Gastroesophageal sphincter (tissue), 4 donors: ENCODE results near the gene LBR. TPM values are rescaled to one million over a fixed set of nuclear protein-coding genes. Genes with fewer than 3 reads are reported as not detected.
A peak's percentile ranks its signal among the peaks of the same experiment; 100 is the strongest.

Experiments
- ATAC-seq: fragments of 150-250 bp; one replicate; pipeline ENCODE4 v1.9.1; 2016; ENCODE audit warnings: mild to moderate bottlenecking, moderate library complexity
- H3K27ac ChIP-seq, 4 donors: fragments of 200-600 bp; sonication (generic) in 3 of 4; 1 replicate in 3 of 4; 2 replicates in 1 of 4; pipeline ENCODE4 v1.5.1; 2016 to 2019
- H3K27me3 ChIP-seq: fragments of 200-600 bp; sonication (generic); one replicate; pipeline ENCODE4 v1.5.1; 2019
- H3K36me3 ChIP-seq, 2 donors: fragments of 200-600 bp; sonication (generic); one replicate each; pipeline ENCODE4 v1.5.1; 2019; ENCODE audit warnings: control low read depth in 1 of 2
- H3K4me1 ChIP-seq, 3 donors: fragments of 200-600 bp; sonication (generic); 1 replicate in 2 of 3; 2 replicates in 1 of 3; pipeline ENCODE4 v1.5.1; 2016 to 2019; ENCODE audit warnings: control low read depth in 2 of 3
- H3K4me3 ChIP-seq, 2 donors: fragments of 200-600 bp; sonication (generic); one replicate each; pipeline ENCODE4 v1.5.1; 2019; ENCODE audit warnings: mild to moderate bottlenecking in 1 of 2, moderate library complexity in 1 of 2
- H3K9me3 ChIP-seq, 3 donors: fragments of 200-600 bp; sonication (generic); one replicate each; pipeline ENCODE4 v1.5.1; 2017 to 2019; ENCODE audit warnings: control low read depth in 2 of 3
- CTCF ChIP-seq, 4 experiments: fragments of 200-600 bp in 2 of 4; fragments of 450-650 bp in 2 of 4; sonication (generic) in 1 of 4; IDR thresholded peaks; one replicate each; pipeline ENCODE4 v1.5.1; 2017 to 2019; ENCODE audit warnings: antibody characterized with exemption in 4 of 4, mild to moderate bottlenecking in 2 of 4, moderate library complexity in 2 of 4
- EP300 ChIP-seq: sonication (generic); formaldehyde crosslinking; IDR thresholded peaks from one replicate; pipeline ENCODE4 v1.6.1; 2017; ENCODE audit warnings: antibody characterized with exemption, mild to moderate bottlenecking
- POLR2A ChIP-seq, 2 donors: fragments of 450-650 bp; IDR thresholded peaks; one replicate each; pipeline ENCODE4 v1.6.1; 2017; ENCODE audit warnings: antibody characterized with exemption in 2 of 2, mild to moderate bottlenecking in 2 of 2, moderate library complexity in 1 of 2
- POLR2AphosphoS5 ChIP-seq: sonication (generic); formaldehyde crosslinking; IDR thresholded peaks from one replicate; pipeline ENCODE4 v1.6.1; 2017; ENCODE audit warnings: antibody characterized with exemption
- WGBS, 2 donors: methylation state at CpG; one replicate each; pipeline ENCODE4 v1.1.5; 2018; ENCODE audit warnings: low coverage in 1 of 2; 5-methylcytosine and 5-hydroxymethylcytosine counted together
- total RNA-seq, 4 donors: library from RNA; depleted of rRNA; stranded (reverse); fragments of >200 nt; gene quantifications; one replicate each; pipeline ENCODE4 v1.1.0, GENCODE V29; 2016

LBR gene
- total RNA-seq, 4 donors from 2014 or later: 78.2 to 139 (median 92.8) TPM

- Histone ChIP-seq H3K9me3 (no peaks in the 10 kb centered on the region), H3K27ac (no peak overlapping the region), H3K36me3 (peaks cover 15 to 95% of the 10 kb centered on the region in 2 donors), H3K27me3 (no peaks in the 10 kb centered on the region), H3K4me3 (no peak overlapping the region), H3K4me1 (peaks cover 0 to 48% (median 8%) of the 10 kb centered on the region in 3 donors)
- 89 to 91% methylated on average over 10 of the region's 10 CpGs for WGBS, 2 donors
- no peak for ATAC-seq
- no peak for TF ChIP-seq POLR2A (IDR thresholded peaks at IDR 0.05)
- TF ChIP-seq EP300: no peak
- TF ChIP-seq CTCF (IDR thresholded peaks at IDR 0.05): no peak
- TF ChIP-seq POLR2AphosphoS5: no peak
These were observed 15.5 kb downstream of the LBR start for GRCh38 chr1:225412321-225412720.

GRCh38 chr1:225410036-225410435 lies 17.8 kb downstream of the LBR start:
- WGBS, 2 donors: 32 to 53% methylated on average over 3 of the region's 6 CpGs
- H3K27ac ChIP-seq: peak overlapping the region in 1 of 4 donors; percentile 34

GRCh38 chr1:225409051-225409450 lies 18.8 kb downstream of the LBR start:
- 85 to 87% methylated on average over 7 to 8 of the region's 8 CpGs for WGBS, 2 donors
- TF ChIP-seq POLR2AphosphoS5: no peak
- no peak for TF ChIP-seq CTCF (IDR thresholded peaks at IDR 0.05)
- no peak for TF ChIP-seq EP300
- no peak for TF ChIP-seq POLR2A (IDR thresholded peaks at IDR 0.05)
- Histone ChIP-seq H3K36me3 (peaks cover 11 to 96% of the 10 kb centered on the region in 2 donors), H3K4me1 (peaks cover 0 to 29% (median 3%) of the 10 kb centered on the region in 3 donors), H3K4me3 (no peak overlapping the region), H3K27me3 (no peaks in the 10 kb centered on the region), H3K27ac (no peak overlapping the region), H3K9me3 (no peaks in the 10 kb centered on the region)
- no peak for ATAC-seq

More at GRCh38 chr1:225410036-225410435, 17.8 kb downstream of the LBR start:
- ATAC-seq: no peak
- Histone ChIP-seq H3K4me1 (peaks cover 0 to 38% (median 5%) of the 10 kb centered on the region in 3 donors), H3K27me3 (no peaks in the 10 kb centered on the region), H3K9me3 (no peaks in the 10 kb centered on the region), H3K4me3 (no peak overlapping the region), H3K36me3 (peaks cover 11 to 96% of the 10 kb centered on the region in 2 donors)
- TF ChIP-seq POLR2AphosphoS5 (no peak), EP300 (no peak), CTCF (IDR thresholded peaks at IDR 0.05) (no peak), POLR2A (IDR thresholded peaks at IDR 0.05) (no peak)

GRCh38 chr1:225408249-225408648 lies 19.6 kb downstream of the LBR start:
- H3K36me3 ChIP-seq: peaks cover 11 to 99% of the 10 kb centered on the region in 2 donors
- H3K4me3 ChIP-seq: no peak overlapping the region
- TF ChIP-seq POLR2A (IDR thresholded peaks at IDR 0.05): no peak
- TF ChIP-seq EP300: no peak
- TF ChIP-seq CTCF (IDR thresholded peaks at IDR 0.05): no peak
- no peak for TF ChIP-seq POLR2AphosphoS5
- H3K4me1 ChIP-seq: peaks cover 0 to 22% (median 0%) of the 10 kb centered on the region in 3 donors
- no peak for ATAC-seq
- H3K27me3 ChIP-seq: no peaks in the 10 kb centered on the region
- H3K27ac ChIP-seq: no peak overlapping the region
- 79 to 83% methylated on average over 3 to 4 of the region's 4 CpGs for WGBS, 2 donors
- no peaks in the 10 kb centered on the region for H3K9me3 ChIP-seq

- peaks cover 0 to 17% (median 0%) of the 10 kb centered on the region in 3 donors for H3K4me1 ChIP-seq
- H3K27ac ChIP-seq: no peak overlapping the region
- WGBS, 2 donors: 91 to 97% methylated on average over 2 of the region's 2 CpGs
- ATAC-seq: no peak
- no peaks in the 10 kb centered on the region for H3K27me3 ChIP-seq
- H3K9me3 ChIP-seq: no peaks in the 10 kb centered on the region
- no peak overlapping the region for H3K4me3 ChIP-seq
- TF ChIP-seq EP300 (no peak), CTCF (IDR thresholded peaks at IDR 0.05) (no peak), POLR2A (IDR thresholded peaks at IDR 0.05) (no peak), POLR2AphosphoS5 (no peak)
- H3K36me3 ChIP-seq: peaks cover 11 to 99% of the 10 kb centered on the region in 2 donors
These were observed 20.1 kb downstream of the LBR start for GRCh38 chr1:225407755-225408154.
